ENCODE data around the gene BCLAF1. TPM values are rescaled to one million over a fixed set of nuclear protein-coding genes. Genes with fewer than 3 reads are reported as not detected.

The BCLAF1 gene
- total RNA-seq, 1 experiment from 2014 or later: 175 TPM

DNA sequence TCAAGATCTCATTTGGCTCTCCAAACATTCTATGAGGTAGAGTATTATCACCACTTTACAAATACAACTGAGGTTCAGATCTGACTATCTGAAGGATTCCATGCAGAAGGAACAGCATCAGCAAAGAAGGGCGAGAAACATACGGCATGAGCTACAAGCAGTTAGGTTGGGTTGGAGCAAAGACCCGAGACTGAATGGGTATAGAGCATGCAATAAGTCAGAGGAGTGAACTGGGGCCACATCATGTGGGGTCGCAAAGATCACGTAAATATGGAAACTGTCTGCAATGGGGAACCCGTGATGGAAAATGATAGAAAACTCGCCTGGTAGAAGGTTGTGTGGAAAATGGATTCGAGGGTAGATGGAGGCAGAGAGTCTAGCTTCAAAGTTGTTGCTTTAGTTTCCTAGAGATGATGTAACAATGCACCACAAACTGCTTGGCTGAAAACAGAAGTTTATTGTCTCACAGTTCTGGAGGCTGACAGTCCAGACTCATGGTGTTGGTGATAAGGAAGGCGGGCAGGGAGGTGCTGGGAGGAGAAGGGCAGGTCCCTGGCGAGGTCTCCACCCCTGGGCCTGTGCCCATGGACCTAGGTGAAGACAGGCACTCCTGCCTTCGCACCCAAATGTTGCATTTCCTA, 44.3 kb upstream of the BCLAF1 start:
- ChIA-PET CTCF (interaction anchor here (0.6 to 2.2 kb wide), 3 partner anchors 10 to 67 kb away, joined by 3 to 8 read pairs (median 3); no protein-coding TSS in a partner anchor), POLR2A (no interaction called here)
- H3K4me1 Mint-ChIP-seq (ENCODE audit: insufficient read depth, unreplicated experiment): no peaks in the 10 kb centered on the region
- no peak for DNase-seq (ENCODE audit: unreplicated experiment)
- no peaks in the 10 kb centered on the region for H3K36me3 Mint-ChIP-seq (ENCODE audit: insufficient read depth, unreplicated experiment)
- H3K27ac Mint-ChIP-seq (ENCODE audit: low read depth, unreplicated experiment): no peak overlapping the region
- no TSS peak for BruUV-seq (replicated peaks)
- TF ChIP-seq, protein P1, sequence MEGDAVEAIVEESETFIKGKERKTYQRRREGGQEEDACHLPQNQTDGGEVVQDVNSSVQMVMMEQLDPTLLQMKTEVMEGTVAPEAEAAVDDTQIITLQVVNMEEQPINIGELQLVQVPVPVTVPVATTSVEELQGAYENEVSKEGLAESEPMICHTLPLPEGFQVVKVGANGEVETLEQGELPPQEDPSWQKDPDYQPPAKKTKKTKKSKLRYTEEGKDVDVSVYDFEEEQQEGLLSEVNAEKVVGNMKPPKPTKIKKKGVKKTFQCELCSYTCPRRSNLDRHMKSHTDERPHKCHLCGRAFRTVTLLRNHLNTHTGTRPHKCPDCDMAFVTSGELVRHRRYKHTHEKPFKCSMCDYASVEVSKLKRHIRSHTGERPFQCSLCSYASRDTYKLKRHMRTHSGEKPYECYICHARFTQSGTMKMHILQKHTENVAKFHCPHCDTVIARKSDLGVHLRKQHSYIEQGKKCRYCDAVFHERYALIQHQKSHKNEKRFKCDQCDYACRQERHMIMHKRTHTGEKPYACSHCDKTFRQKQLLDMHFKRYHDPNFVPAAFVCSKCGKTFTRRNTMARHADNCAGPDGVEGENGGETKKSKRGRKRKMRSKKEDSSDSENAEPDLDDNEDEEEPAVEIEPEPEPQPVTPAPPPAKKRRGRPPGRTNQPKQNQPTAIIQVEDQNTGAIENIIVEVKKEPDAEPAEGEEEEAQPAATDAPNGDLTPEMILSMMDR (IDR thresholded peaks at IDR 0.05; ENCODE audit: unreplicated experiment): no peak
- intact Hi-C loops (cut with micrococcal nuclease): no loop called here
- H3K9me3 Mint-ChIP-seq (ENCODE audit: unreplicated experiment): no peaks in the 10 kb centered on the region
- H3K4me3 Mint-ChIP-seq (ENCODE audit: unreplicated experiment): no peak overlapping the region
- H3K27me3 Mint-ChIP-seq (ENCODE audit: insufficient read depth, unreplicated experiment): no peaks in the 10 kb centered on the region

DNA sequence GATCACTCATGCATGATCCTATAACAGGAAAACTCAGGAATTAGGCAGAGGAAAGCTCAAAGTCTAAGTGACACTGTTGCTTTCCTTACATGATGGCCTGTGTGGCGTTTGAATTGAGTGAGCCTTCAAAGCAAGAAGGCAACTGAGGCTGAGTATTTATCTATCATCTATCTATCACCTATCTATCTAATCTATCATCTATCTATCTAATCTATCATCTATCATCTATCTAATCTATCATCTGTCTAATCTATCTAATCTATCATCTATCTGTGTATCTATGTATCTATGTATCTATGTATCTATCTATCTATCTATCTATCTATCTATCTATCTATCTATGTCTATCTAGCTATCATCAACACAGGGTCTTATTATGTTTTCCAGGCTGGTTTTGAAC, 41.8 kb upstream of the BCLAF1 start:
- intact Hi-C loops (cut with micrococcal nuclease): no loop called here
- H3K4me3 Mint-ChIP-seq (ENCODE audit: unreplicated experiment): no peak overlapping the region
- CTCF ChIA-PET: interaction anchor here (0.6 to 3.0 kb wide), 3 partner anchors 14 to 248 kb away, joined by 3 to 16 read pairs (median 3); no protein-coding TSS in a partner anchor
- no peaks in the 10 kb centered on the region for H3K36me3 Mint-ChIP-seq (ENCODE audit: insufficient read depth, unreplicated experiment)
- H3K27ac Mint-ChIP-seq (ENCODE audit: low read depth, unreplicated experiment): no peak overlapping the region
- no peak for DNase-seq (ENCODE audit: unreplicated experiment)
- TF ChIP-seq, protein P1 (IDR thresholded peaks at IDR 0.05; ENCODE audit: unreplicated experiment): no peak
- H3K4me1 Mint-ChIP-seq (ENCODE audit: insufficient read depth, unreplicated experiment): no peaks in the 10 kb centered on the region
- no peaks in the 10 kb centered on the region for H3K27me3 Mint-ChIP-seq (ENCODE audit: insufficient read depth, unreplicated experiment)
- no peaks in the 10 kb centered on the region for H3K9me3 Mint-ChIP-seq (ENCODE audit: unreplicated experiment)
- BruUV-seq (replicated peaks): no TSS peak
- POLR2A ChIA-PET: interaction anchor here (0.9 to 1.5 kb wide), 2 partner anchors 14 to 57 kb away, joined by 3 to 4 read pairs; no protein-coding TSS in a partner anchor

DNA sequence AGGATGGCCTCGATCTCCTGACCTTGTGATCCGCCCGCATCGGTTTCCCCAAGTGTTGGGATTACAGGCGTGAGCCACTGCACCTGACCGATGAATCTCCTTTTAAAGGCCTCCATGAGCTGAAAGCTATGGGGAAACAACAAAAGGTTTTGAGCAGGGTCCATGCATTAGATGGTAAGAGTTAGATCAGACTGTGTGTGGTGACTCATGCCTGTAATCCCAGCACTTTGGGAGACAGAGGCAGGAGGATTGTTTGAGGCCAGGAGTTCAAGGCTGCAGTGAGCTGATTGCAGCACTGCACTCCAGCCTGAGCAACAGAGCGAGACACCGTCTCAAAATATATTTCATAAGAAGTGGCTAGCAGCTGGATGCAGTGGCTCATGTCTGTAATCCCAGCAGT, 41.0 kb upstream of the BCLAF1 start:
- no peaks in the 10 kb centered on the region for H3K27me3 Mint-ChIP-seq (ENCODE audit: insufficient read depth, unreplicated experiment)

DNA sequence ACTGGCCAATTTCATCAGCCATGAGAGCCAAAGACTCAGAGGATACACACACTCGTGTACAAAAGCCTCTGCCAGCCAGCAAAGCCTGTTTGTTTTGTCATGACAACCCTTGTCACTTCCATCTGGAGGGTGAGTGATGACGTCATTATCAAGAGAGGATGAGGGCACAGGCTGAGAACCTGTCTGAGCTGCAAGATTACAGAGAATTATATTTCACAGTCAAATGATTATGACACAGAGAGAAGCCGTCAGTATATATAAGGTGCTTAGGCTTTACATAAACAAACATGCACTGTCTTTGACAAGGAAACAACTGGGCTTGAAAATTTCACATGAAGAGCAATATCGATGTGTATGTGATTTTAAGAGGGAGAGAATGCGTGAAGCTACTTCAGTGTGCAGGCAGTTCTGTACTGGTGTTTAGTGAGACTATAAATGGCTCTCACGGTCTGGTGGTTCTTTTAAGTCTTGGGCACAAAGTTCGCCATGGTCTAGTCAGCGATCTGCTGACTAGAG, 36.5 kb upstream of the BCLAF1 start:
- TF ChIP-seq, protein P1 (IDR thresholded peaks at IDR 0.05; ENCODE audit: unreplicated experiment): no peak
- no peaks in the 10 kb centered on the region for H3K36me3 Mint-ChIP-seq (ENCODE audit: insufficient read depth, unreplicated experiment)
- no peaks in the 10 kb centered on the region for H3K9me3 Mint-ChIP-seq (ENCODE audit: unreplicated experiment)
- H3K27me3 Mint-ChIP-seq (ENCODE audit: insufficient read depth, unreplicated experiment): no peaks in the 10 kb centered on the region
- H3K4me3 Mint-ChIP-seq (ENCODE audit: unreplicated experiment): no peak overlapping the region
- intact Hi-C loops (cut with micrococcal nuclease): no loop called here
- H3K4me1 Mint-ChIP-seq (ENCODE audit: insufficient read depth, unreplicated experiment): no peaks in the 10 kb centered on the region
- CTCF ChIA-PET: interaction anchor here (1.2 kb wide), 1 partner anchor 9 kb away, joined by 3 read pairs; no protein-coding TSS in a partner anchor
- no peak for DNase-seq (ENCODE audit: unreplicated experiment)
- H3K27ac Mint-ChIP-seq (ENCODE audit: low read depth, unreplicated experiment): no peak overlapping the region
- BruUV-seq (replicated peaks): no TSS peak
- POLR2A ChIA-PET: interaction anchor here (0.8 kb wide), 1 partner anchor 36 kb away, joined by 6 read pairs; the partner anchor contains the start of gene BCLAF1

More for the DNA sequence above, 41.0 kb upstream of the BCLAF1 start:
- ChIA-PET CTCF (interaction anchor here (0.7 to 3.0 kb wide), 3 partner anchors 13 to 907 kb away, joined by 4 to 16 read pairs (median 5); no protein-coding TSS in a partner anchor), POLR2A (interaction anchor here (1.5 kb wide), 1 partner anchor 14 kb away, joined by 4 read pairs; no protein-coding TSS in a partner anchor)
- Mint-ChIP-seq H3K4me3 (ENCODE audit: unreplicated experiment) (no peak overlapping the region), H3K9me3 (ENCODE audit: unreplicated experiment) (no peaks in the 10 kb centered on the region), H3K27ac (ENCODE audit: low read depth, unreplicated experiment) (no peak overlapping the region), H3K36me3 (ENCODE audit: insufficient read depth, unreplicated experiment) (no peaks in the 10 kb centered on the region), H3K4me1 (ENCODE audit: insufficient read depth, unreplicated experiment) (no peaks in the 10 kb centered on the region)
- BruUV-seq (replicated peaks): no TSS peak
- TF ChIP-seq, protein P1 (IDR thresholded peaks at IDR 0.05; ENCODE audit: unreplicated experiment): no peak
- intact Hi-C loops (cut with micrococcal nuclease): no loop called here
- DNase-seq (ENCODE audit: unreplicated experiment): no peak

Measured in MCF 10A (cell line).